HepG2 (cell line): ENCODE data around the gene ALPI.

Source experiments
- GLI4 ChIP-seq: sonication (generic); formaldehyde crosslinking; IDR thresholded peaks from 2 replicates; pipeline ENCODE4 v1.5.1; 2020; ENCODE audit warnings: missing genetic modification reagents, mild to moderate bottlenecking, moderate library complexity, borderline replicate concordance
- ZNF180 ChIP-seq: sonication (generic); formaldehyde crosslinking; IDR thresholded peaks from 2 replicates; pipeline ENCODE4 v1.4.0; 2020; ENCODE audit warnings: low read depth, missing genetic modification reagents, borderline replicate concordance

DNA sequence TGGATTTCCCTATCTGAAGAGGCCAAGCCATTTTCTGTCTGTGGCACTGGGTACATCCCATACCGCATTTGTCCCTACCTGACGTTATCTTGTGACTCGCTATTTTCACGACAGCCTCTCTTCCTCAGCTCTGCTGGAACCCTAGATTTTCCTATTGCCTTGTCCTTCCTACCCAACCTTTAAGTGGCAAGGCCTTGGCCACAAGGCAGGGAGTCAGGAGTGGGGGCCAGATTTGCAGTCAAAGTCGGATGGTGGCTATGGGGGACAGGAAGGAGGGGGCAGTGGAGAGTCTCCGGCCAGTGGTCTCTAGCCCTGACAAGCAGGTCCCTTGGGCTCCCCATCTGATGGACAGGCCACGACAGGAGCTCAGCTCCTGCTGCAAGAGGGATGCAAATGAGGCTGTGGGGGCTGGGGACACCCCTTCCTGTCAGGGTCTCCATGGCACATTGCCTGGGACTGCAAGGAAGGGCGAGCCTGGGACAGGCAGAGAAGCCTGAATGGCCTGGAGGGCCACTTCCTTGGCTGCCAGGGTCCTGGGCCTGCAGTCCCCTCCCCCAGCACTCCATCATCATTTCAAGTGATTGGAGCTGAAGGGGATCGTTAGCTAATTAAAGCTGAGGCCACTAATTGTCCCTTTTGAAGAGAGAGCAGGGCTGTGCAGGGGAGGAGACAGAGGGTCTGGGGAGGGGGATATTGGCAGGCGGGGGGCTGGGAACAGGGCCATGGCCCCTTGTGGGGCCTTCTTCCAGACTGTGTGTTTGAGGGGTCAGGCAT, 37.9 kb downstream of the ALPI start:
- TF ChIP-seq ZNF180 (CRISPR knock-in tag) = no peak
- TF ChIP-seq GLI4 = no peak
